H1 (cell line): ENCODE results near the gene CDH1. TPM values are rescaled to one million over a fixed set of nuclear protein-coding genes. Genes with fewer than 3 reads are reported as not detected.

Experiments
- CTCF ChIA-PET: fragments of 300-600 bp; sonication (Branson Sonifier 250); formaldehyde crosslinking; loops from one replicate; lab custom pipeline; 2021; ENCODE audit not compliant: partially characterized antibody; lab: Charles Lee
- POLR2A ChIA-PET: fragments of 300-600 bp; sonication (Branson Sonifier 250); formaldehyde crosslinking; loops from one replicate; lab custom pipeline; 2021; ENCODE audit warnings: inconsistent platforms; ENCODE audit not compliant: partially characterized antibody; lab: Charles Lee
- DNase-seq, 2 experiments: peaks; one replicate each; pipeline versions ENCODE4 v3.0.0 to v3.0.0-alpha.2; 2010 to 2022; ENCODE audit warnings: low spot score in 2 of 2, low read depth in 1 of 2, mixed read lengths in 1 of 2
- FAIRE-seq: peaks from 2 replicates; lab custom pipeline; 2011; peaks lifted over from hg19 to GRCh38; lab: Jason Lieb, UNC
- H2AFZ ChIP-seq: 2 replicates; pipeline ENCODE4 v1.8.1; 2012; ENCODE audit warnings: low read length, inconsistent platforms
- H2AK5ac ChIP-seq: 2 replicates; pipeline ENCODE4 v1.6.1; 2013; ENCODE audit warnings: low read depth, low read length
- H2BK120ac ChIP-seq: replicated peaks from 2 replicates; pipeline ENCODE3; 2013; ENCODE audit warnings: low read depth, low read length, inconsistent platforms
- H2BK12ac ChIP-seq: 2 replicates; pipeline ENCODE4 v1.6.1; 2013; ENCODE audit warnings: low read depth, low read length
- H2BK15ac ChIP-seq: 2 replicates; pipeline ENCODE4 v1.6.1; 2013; ENCODE audit warnings: low read length
- H2BK20ac ChIP-seq: 2 replicates; pipeline ENCODE4 v1.6.1; 2013; ENCODE audit warnings: low read length
- H2BK5ac ChIP-seq: 2 replicates; pipeline ENCODE4 v1.6.1; 2013; ENCODE audit warnings: low read depth, low read length
- H3K14ac ChIP-seq: 2 replicates; pipeline ENCODE4 v1.6.1; 2013; ENCODE audit warnings: inconsistent platforms; ENCODE audit not compliant: insufficient read length
- H3K18ac ChIP-seq: 2 replicates; pipeline ENCODE4 v1.6.1; 2013; ENCODE audit warnings: low read length; ENCODE audit errors: extremely low read depth
- H3K23ac ChIP-seq: 2 replicates; pipeline ENCODE4 v1.6.1; 2013; ENCODE audit warnings: inconsistent platforms; ENCODE audit not compliant: insufficient read length
- H3K23me2 ChIP-seq: 2 replicates; pipeline ENCODE4 v1.6.1; 2013; ENCODE audit warnings: low read depth, low read length
- H3K27ac ChIP-seq: 2 replicates; pipeline ENCODE4 v1.6.1; 2011; ENCODE audit warnings: low read depth, low read length, inconsistent platforms
- H3K27me3 ChIP-seq, 4 experiments: replicated peaks in 1 of 4; 1 replicate in 1 of 4; 2 replicates in 3 of 4; pipeline versions ENCODE4 v1.6.1 to v1.8.1; 2011 to 2013; ENCODE audit warnings: low read length in 3 of 4, mild to moderate bottlenecking in 3 of 4, inconsistent platforms in 2 of 4, mixed read lengths in 2 of 4, moderate library complexity in 1 of 4; ENCODE audit not compliant: control insufficient read depth in 3 of 4, insufficient read depth in 3 of 4; ENCODE audit errors: extremely low read depth in 1 of 4
- H3K36me3 ChIP-seq, 4 experiments: 2 replicates each; pipeline versions ENCODE4 v1.6.1 to v1.8.1; 2011 to 2013; ENCODE audit warnings: mild to moderate bottlenecking in 4 of 4, low read length in 3 of 4, moderate library complexity in 2 of 4, control low read depth in 1 of 4, inconsistent platforms in 1 of 4; ENCODE audit not compliant: insufficient read depth in 4 of 4, control insufficient read depth in 2 of 4
- H3K4ac ChIP-seq: replicated peaks from 2 replicates; pipeline ENCODE3; 2013; ENCODE audit warnings: low read length, low read depth, mixed read lengths, inconsistent platforms; ENCODE audit not compliant: insufficient read length
- H3K4me1 ChIP-seq, 4 experiments: replicated peaks in 1 of 4; 1 replicate in 1 of 4; 2 replicates in 3 of 4; pipeline versions ENCODE4 v1.6.1 to v1.8.1; 2011 to 2013; ENCODE audit warnings: low read length in 3 of 4, inconsistent platforms in 2 of 4, mixed read lengths in 1 of 4; ENCODE audit not compliant: insufficient read depth in 4 of 4, control insufficient read depth in 3 of 4
- H3K4me2 ChIP-seq, 2 experiments: 2 replicates each; pipeline versions ENCODE4 v1.6.1 to v1.8.1; 2011 to 2013; ENCODE audit warnings: low read depth in 2 of 2, low read length in 2 of 2, control low read depth in 1 of 2, inconsistent platforms in 1 of 2, mild to moderate bottlenecking in 1 of 2; ENCODE audit not compliant: insufficient read depth in 1 of 2
- H3K4me3 ChIP-seq, 4 experiments: fragments of 200-600, 300-600 bp in 1 of 4; sonication (generic), shearing (Covaris generic), sonication (Bioruptor Twin) in 1 of 4; 2 replicates each; pipeline versions ENCODE4 v1.5.1 to v1.8.1; 2011 to 2016; ENCODE audit warnings: low read length in 4 of 4, low read depth in 3 of 4, control low read depth in 2 of 4, inconsistent platforms in 2 of 4, mild to moderate bottlenecking in 2 of 4, mixed read lengths in 1 of 4, moderate library complexity in 1 of 4; ENCODE audit not compliant: insufficient read depth in 2 of 4; ENCODE audit errors: extremely low read depth in 1 of 4
- H3K56ac ChIP-seq: replicated peaks from 2 replicates; pipeline ENCODE3; 2013; ENCODE audit warnings: low read depth, mild to moderate bottlenecking, mixed read lengths, low read length, inconsistent platforms; ENCODE audit not compliant: insufficient read length
- H3K79me1 ChIP-seq: 2 replicates; pipeline ENCODE4 v1.6.1; 2013; ENCODE audit warnings: low read depth, low read length, control low read depth
- H3K79me2 ChIP-seq, 2 experiments: 2 replicates each; pipeline versions ENCODE4 v1.6.1 to v1.8.1; 2012 to 2013; ENCODE audit warnings: low read length in 2 of 2, mild to moderate bottlenecking in 2 of 2, inconsistent platforms in 1 of 2; ENCODE audit not compliant: insufficient read depth in 2 of 2, control insufficient read depth in 1 of 2
- H3K9ac ChIP-seq, 4 experiments: replicated peaks in 1 of 4; 1 replicate in 1 of 4; 2 replicates in 3 of 4; pipeline versions ENCODE4 v1.6.1 to v1.8.1; 2011 to 2013; ENCODE audit warnings: low read depth in 3 of 4, low read length in 3 of 4, control low read depth in 2 of 4, mild to moderate bottlenecking in 2 of 4, moderate library complexity in 2 of 4, inconsistent platforms in 1 of 4; ENCODE audit errors: extremely low read depth in 1 of 4
- H3K9me3 ChIP-seq, 2 experiments: 2 replicates each; pipeline versions ENCODE4 v1.6.1 to v1.8.1; 2012 to 2013; ENCODE audit warnings: mild to moderate bottlenecking in 2 of 2, moderate library complexity in 2 of 2, control low read depth in 1 of 2, inconsistent platforms in 1 of 2, low read depth in 1 of 2, low read length in 1 of 2, mixed read lengths in 1 of 2; ENCODE audit not compliant: insufficient read depth in 2 of 2
- H4K20me1 ChIP-seq, 2 experiments: replicated peaks in 1 of 2; 2 replicates each; pipeline versions ENCODE3 to v1.8.1; 2011 to 2013; ENCODE audit warnings: inconsistent platforms in 2 of 2, low read length in 2 of 2, mild to moderate bottlenecking in 1 of 2; ENCODE audit not compliant: insufficient read depth in 2 of 2, control insufficient read depth in 1 of 2
- H4K5ac ChIP-seq: 2 replicates; pipeline ENCODE4 v1.6.1; 2013; ENCODE audit warnings: low read length, low read depth, mixed read lengths, inconsistent platforms; ENCODE audit not compliant: insufficient read length
- H4K8ac ChIP-seq: 2 replicates; pipeline ENCODE4 v1.8.0; 2013; ENCODE audit warnings: mild to moderate bottlenecking, moderate library complexity, low read length, inconsistent platforms; ENCODE audit not compliant: insufficient read depth; ENCODE audit errors: extremely low read depth
- H4K91ac ChIP-seq: replicated peaks from 2 replicates; pipeline ENCODE3; 2013; ENCODE audit warnings: low read length, mixed read lengths, inconsistent platforms; ENCODE audit not compliant: insufficient read length
- ATF3 ChIP-seq: IDR thresholded peaks from 2 replicates; pipeline ENCODE4 v1.6.1; 2011; ENCODE audit warnings: low read depth, mild to moderate bottlenecking, low read length; ENCODE audit not compliant: insufficient read depth
- BRCA1 ChIP-seq: IDR thresholded peaks from 2 replicates; pipeline ENCODE4 v1.6.1; 2012; ENCODE audit warnings: low read depth, low read length, improper control_type of control experiment
- CBX8 ChIP-seq: fragments of 300-800, 300-1000 bp; sonication (generic); IDR thresholded peaks from 2 replicates; pipeline ENCODE4 v1.7.1; 2016; ENCODE audit warnings: low read depth, low read length, borderline replicate concordance
- E2F6 ChIP-seq: IDR thresholded peaks from 2 replicates; pipeline ENCODE4 v1.6.1; 2012; ENCODE audit warnings: inconsistent platforms
- JUND ChIP-seq: IDR thresholded peaks from 2 replicates; pipeline ENCODE4 v1.6.1; 2011; ENCODE audit warnings: mild to moderate bottlenecking, improper control_type of control experiment, low read length
- MAFK ChIP-seq: IDR thresholded peaks from 2 replicates; pipeline ENCODE4 v1.6.1; 2012; ENCODE audit warnings: low read depth, mild to moderate bottlenecking, improper control_type of control experiment, low read length
- NRF1 ChIP-seq: IDR thresholded peaks from 2 replicates; pipeline ENCODE4 v1.6.1; 2011; ENCODE audit warnings: mild to moderate bottlenecking, low read depth, low read length, improper control_type of control experiment
- RAD21 ChIP-seq, 2 experiments: IDR thresholded peaks in 1 of 2; conservative IDR thresholded peaks in 1 of 2; 2 replicates each; pipeline ENCODE4 v1.6.1; 2011; ENCODE audit warnings: low read depth in 2 of 2, low read length in 2 of 2, improper control_type of control experiment in 1 of 2, inconsistent platforms in 1 of 2, mild to moderate bottlenecking in 1 of 2, moderate library complexity in 1 of 2
- SIRT6 ChIP-seq: IDR thresholded peaks from one replicate; pipeline ENCODE4 v1.7.1; 2012; ENCODE audit warnings: low read length, inconsistent platforms
- TCF12 ChIP-seq: IDR thresholded peaks from 2 replicates; pipeline ENCODE4 v1.6.1; 2011; ENCODE audit warnings: low read depth, mild to moderate bottlenecking, low read length
- ZNF274 ChIP-seq: IDR thresholded peaks from 2 replicates; pipeline ENCODE4 v1.7.0; 2012; ENCODE audit warnings: low read length, borderline replicate concordance; ENCODE audit errors: extremely low read depth
- WGBS, 2 experiments: shearing (Covaris generic) in 1 of 2; methylation state at CpG; one replicate each; pipeline versions ENCODE4 v1.1.6 to v1.1.7; 2013 to 2015; ENCODE audit warnings: low lambda C conversion rate in 2 of 2, mixed read lengths in 2 of 2, inconsistent platforms in 1 of 2, low coverage in 1 of 2, missing lambda C conversion rate in 1 of 2; ENCODE audit not compliant: insufficient replicate concordance in 2 of 2, insufficient coverage in 1 of 2, insufficient read length in 1 of 2; ENCODE audit errors: extremely low coverage in 1 of 2, missing lambda C conversion rate in 1 of 2; 5-methylcytosine and 5-hydroxymethylcytosine counted together
- polyA plus RNA-seq, 7 experiments: library from polyadenylated mRNA; depleted of rRNA in 3 of 7; stranded (reverse) in 5 of 7; unstranded in 2 of 7; fragments of >200 nt in 5 of 7; fragments of 200-250 nt in 2 of 7; gene quantifications; 1 replicate in 5 of 7; 2 replicates in 1 of 7; 4 replicates in 1 of 7; pipeline versions ENCODE4 v1.2.1 to v1.2.3, GENCODE V29; 2011 to 2013; ENCODE audit warnings: missing spikeins in 2 of 7, mixed read lengths in 2 of 7
- total RNA-seq: library from RNA; stranded (reverse); fragmentation: NEBNext Ultra II Directional; extraction: Animal tissue kit (Norgen Biotek cat#: 25700); gene quantifications from 2 replicates; pipeline ENCODE4 v1.2.1, GENCODE V29; 2021

CDH1 gene
- total and polyA plus RNA-seq, 2 of the 8 experiments (the other 6 are each of a cell fraction or from before 2014, with no cell fraction given) = 133 to 265 TPM

DNA sequence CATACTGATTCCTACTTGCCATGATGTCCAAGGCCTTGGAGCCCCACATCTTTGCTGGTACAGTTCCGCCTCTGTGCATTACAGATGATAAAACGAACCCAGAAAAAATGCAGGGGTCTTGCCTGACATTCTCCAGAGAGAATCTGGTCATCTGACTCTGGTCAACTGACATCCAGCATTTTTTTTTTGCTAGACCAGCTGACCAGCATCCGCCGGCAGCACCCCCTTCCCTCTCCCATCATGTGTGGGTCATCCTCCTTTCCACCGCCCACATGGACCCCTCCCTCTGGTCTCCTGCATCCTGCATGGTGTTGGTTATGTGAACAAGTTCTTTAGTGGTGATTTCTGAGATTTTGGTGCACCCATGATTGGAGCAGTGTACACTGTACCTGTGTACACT is 47.1 kb downstream of the CDH1 start:
- Histone ChIP-seq H3K56ac (no peak overlapping the region), H3K9me3 (no peaks in the 10 kb centered on the region), H3K9ac (no peak overlapping the region), H3K23ac (no peak overlapping the region), H3K4me3 (no peak overlapping the region), H2BK5ac (no peak overlapping the region), H3K79me1 (peaks cover 9% of the 10 kb centered on the region), H3K79me2 (peaks cover 0 to 52% of the 10 kb centered on the region in 2 experiments; a peak in 3 of 4 replicates), H4K20me1 (no peaks in the 10 kb centered on the region), H2AFZ (no peak overlapping the region), H4K91ac (peak overlapping the region; percentile 39), H2BK120ac (no peak overlapping the region), H3K36me3 (peaks cover 0 to 10% (median 2%) of the 10 kb centered on the region in 4 experiments; a peak in 2 of 8 replicates), H3K23me2 (no peaks in the 10 kb centered on the region), H3K4me2 (no peak overlapping the region), H3K18ac (no peak overlapping the region), H3K27ac (no peak overlapping the region), H2BK20ac (no peak overlapping the region), H3K14ac (no peak overlapping the region), H2BK15ac (no peak overlapping the region), H2BK12ac (no peak overlapping the region), H4K8ac (no peak overlapping the region), H2AK5ac (no peak overlapping the region), H4K5ac (no peak overlapping the region), H3K27me3 (no peaks in the 10 kb centered on the region), H3K4me1 (peaks cover 6 to 24% (median 19%) of the 10 kb centered on the region in 4 experiments), H3K4ac (no peak overlapping the region)
- ChIA-PET POLR2A (interaction anchor here (0.6 to 1.8 kb wide), 3 partner anchors 16 to 117 kb away, joined by 3 to 5 read pairs (median 3); no protein-coding TSS in a partner anchor), CTCF (interaction anchor here (0.6 to 2.3 kb wide), 4 partner anchors 15 to 684 kb away, joined by 3 to 7 read pairs (median 3); no protein-coding TSS in a partner anchor)
- 94% methylated on average over 5 of the region's 5 CpGs; no CpG with 5 or more reads in 1 of the 2 experiments for WGBS, 2 experiments
- no peak for FAIRE-seq
- no peak for DNase-seq
- TF ChIP-seq NRF1 = no peak
- TF ChIP-seq MAFK = no peak
- TF ChIP-seq JUND = no peak
- no peak for TF ChIP-seq SIRT6
- no peak for TF ChIP-seq E2F6
- no peak for TF ChIP-seq BRCA1
- TF ChIP-seq RAD21 (IDR thresholded peaks at IDR 0.05 in 1 of 2, conservative IDR thresholded peaks at IDR 0.05 in 1 of 2; ENCODE audit: low read depth in 2 of 2, low read length in 2 of 2) = no peak
- no peak for TF ChIP-seq CBX8
- no peak for TF ChIP-seq TCF12
- TF ChIP-seq ZNF274 = no peak
- no peak for TF ChIP-seq ATF3
